Activated naive CD4-positive, alpha-beta T cell treated with anti-CD3 and anti-CD28 coated beads for 36 hours (primary cell): ENCODE measurements around the gene FAM20C. TPM values are rescaled to one million over a fixed set of nuclear protein-coding genes. Genes with fewer than 3 reads are reported as not detected.

Experiments used
- CTCF ChIA-PET: fragments of 350-600 bp; sonication (Branson Sonifier 250); formaldehyde crosslinking; loops from one replicate; lab custom pipeline; 2021; ENCODE audit warnings: antibody characterized with exemption; lab: Charles Lee
- DNase-seq: peaks from one replicate; pipeline ENCODE4 v3.0.0-alpha.2; 2020
- H3K27ac Mint-ChIP-seq: one replicate; pipeline ENCODE4 v1.8.0; 2021; ENCODE audit warnings: mild to moderate bottlenecking, mixed read lengths
- H3K27me3 Mint-ChIP-seq: one replicate; pipeline ENCODE4 v1.8.0; 2021; ENCODE audit warnings: low read depth, mixed read lengths
- H3K36me3 Mint-ChIP-seq: one replicate; pipeline ENCODE4 v1.8.0; 2021; ENCODE audit warnings: low read depth, mixed read lengths
- H3K4me1 Mint-ChIP-seq: one replicate; pipeline ENCODE4 v1.8.0; 2021; ENCODE audit warnings: low read depth, mixed read lengths
- H3K4me3 Mint-ChIP-seq: one replicate; pipeline ENCODE4 v1.8.0; 2021; ENCODE audit warnings: mild to moderate bottlenecking, moderate library complexity, mixed read lengths
- H3K9me3 Mint-ChIP-seq: one replicate; pipeline ENCODE4 v1.8.0; 2021; ENCODE audit warnings: mixed read lengths
- intact Hi-C: fragments of 100-400 bp; cut with micrococcal nuclease; formaldehyde crosslinking; loops from one replicate; pipeline ENCODE4 v1.15.1; 2023
- total RNA-seq, 2 experiments: library from RNA; stranded (reverse); gene quantifications; one replicate each; pipeline ENCODE4 v1.2.3, GENCODE V29; 2021

FAM20C gene
- total RNA-seq, 2 experiments from 2014 or later: 0.26 to 0.91 TPM

- no peak overlapping the region for H3K4me3 Mint-ChIP-seq
These were observed 21.6 kb upstream of the FAM20C start for GRCh38 chr7:170551-171363.

DNA sequence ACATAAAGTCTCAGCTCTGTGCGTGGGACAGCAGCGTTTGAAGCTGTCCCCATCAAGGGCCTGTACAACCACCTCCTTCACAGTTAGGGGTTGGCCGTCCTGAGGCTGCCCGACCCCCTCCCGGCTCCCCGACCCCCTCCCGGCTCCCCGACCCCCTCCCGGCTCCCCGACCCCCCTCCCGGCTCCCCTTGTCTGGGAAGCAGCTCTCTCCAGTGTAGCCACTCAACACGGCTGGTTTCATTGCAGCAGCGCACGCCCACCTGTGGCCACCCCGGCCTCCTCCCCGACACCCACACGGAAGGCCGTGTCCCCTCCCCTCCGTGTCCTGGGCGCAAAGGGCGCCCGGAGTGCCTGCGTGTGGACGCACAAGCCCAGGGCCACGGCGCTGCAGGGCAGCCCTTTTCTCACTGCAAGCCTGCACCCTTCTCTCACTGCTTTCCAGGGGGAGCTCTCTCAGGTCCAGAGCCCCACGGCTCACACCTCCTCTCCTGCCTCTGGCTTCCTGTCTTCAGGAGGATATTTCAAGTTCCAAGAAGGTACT is 20.9 kb upstream of the FAM20C start:
- CTCF ChIA-PET: no interaction called here
- H3K36me3 Mint-ChIP-seq: no peaks in the 10 kb centered on the region
- H3K27me3 Mint-ChIP-seq: peaks cover 12% of the 10 kb centered on the region
- DNase-seq: no peak
- H3K9me3 Mint-ChIP-seq: no peaks in the 10 kb centered on the region
- H3K27ac Mint-ChIP-seq: no peak overlapping the region
- no peak overlapping the region for H3K4me3 Mint-ChIP-seq
- H3K4me1 Mint-ChIP-seq: no peaks in the 10 kb centered on the region
- intact Hi-C loops: no loop called here

More at GRCh38 chr7:170551-171363, 21.6 kb upstream of the FAM20C start:
- intact Hi-C loops: no loop called here
- H3K4me1 Mint-ChIP-seq: no peaks in the 10 kb centered on the region
- peaks cover 12% of the 10 kb centered on the region for H3K27me3 Mint-ChIP-seq
- DNase-seq: no peak
- H3K36me3 Mint-ChIP-seq: no peaks in the 10 kb centered on the region
- H3K9me3 Mint-ChIP-seq: no peaks in the 10 kb centered on the region
- CTCF ChIA-PET: no interaction called here
- no peak overlapping the region for H3K27ac Mint-ChIP-seq

DNA sequence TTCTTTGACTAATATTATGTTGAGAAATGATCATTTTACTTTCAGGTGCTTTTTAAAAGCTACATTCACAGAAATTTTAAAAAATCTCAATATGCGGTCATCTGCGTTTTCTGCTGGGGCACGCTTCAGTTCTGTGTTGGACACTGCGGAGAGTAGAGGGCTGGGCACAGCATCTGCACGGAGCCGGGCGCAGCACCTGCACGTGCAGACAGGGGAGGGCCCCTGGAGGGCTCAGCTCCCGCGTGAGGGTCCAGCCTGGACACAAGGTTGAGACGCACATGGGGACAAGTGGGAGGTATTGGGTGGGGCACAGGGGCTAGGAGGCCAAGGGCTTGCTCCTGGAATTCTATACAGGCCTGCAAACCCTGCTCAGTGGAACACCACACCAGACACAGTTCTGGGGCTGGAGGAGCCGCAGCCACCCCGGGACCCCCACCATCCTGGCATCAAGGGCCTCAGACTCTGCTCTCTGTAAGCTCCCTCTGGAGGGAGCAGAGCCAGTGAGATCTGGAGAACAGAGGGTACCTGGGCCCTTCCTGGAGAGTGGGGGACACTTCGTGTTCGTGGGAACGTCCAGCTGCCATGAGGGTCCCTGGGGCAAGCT is 20.4 kb upstream of the FAM20C start:
- H3K4me3 Mint-ChIP-seq: no peak overlapping the region
- DNase-seq: no peak
- no peak overlapping the region for H3K27ac Mint-ChIP-seq
- CTCF ChIA-PET: no interaction called here
- no peaks in the 10 kb centered on the region for H3K36me3 Mint-ChIP-seq
- H3K4me1 Mint-ChIP-seq: no peaks in the 10 kb centered on the region
- intact Hi-C loops: no loop called here
- H3K27me3 Mint-ChIP-seq: peaks cover 12% of the 10 kb centered on the region
- H3K9me3 Mint-ChIP-seq: no peaks in the 10 kb centered on the region

GRCh38 chr7:173209-173918 is 19.0 kb upstream of the FAM20C start:
- Mint-ChIP-seq H3K4me1 (no peaks in the 10 kb centered on the region), H3K27ac (no peak overlapping the region), H3K36me3 (no peaks in the 10 kb centered on the region), H3K4me3 (no peak overlapping the region), H3K9me3 (no peaks in the 10 kb centered on the region), H3K27me3 (peaks cover 6% of the 10 kb centered on the region)
- intact Hi-C loops: no loop called here
- CTCF ChIA-PET: no interaction called here
- no peak for DNase-seq

- peaks cover 4% of the 10 kb centered on the region for H3K27me3 Mint-ChIP-seq
These were observed 17.7 kb upstream of the FAM20C start for GRCh38 chr7:174716-175115.

GRCh38 chr7:175955-176354 is 16.4 kb upstream of the FAM20C start:
- CTCF ChIA-PET: no interaction called here
- no peaks in the 10 kb centered on the region for H3K36me3 Mint-ChIP-seq

More at GRCh38 chr7:174716-175115, 17.7 kb upstream of the FAM20C start:
- H3K4me1 Mint-ChIP-seq: no peaks in the 10 kb centered on the region
- no peak overlapping the region for H3K4me3 Mint-ChIP-seq
- no peak for DNase-seq
- CTCF ChIA-PET: no interaction called here
- H3K9me3 Mint-ChIP-seq: no peaks in the 10 kb centered on the region
- no peak overlapping the region for H3K27ac Mint-ChIP-seq
- H3K36me3 Mint-ChIP-seq: no peaks in the 10 kb centered on the region
- intact Hi-C loops: no loop called here

DNA sequence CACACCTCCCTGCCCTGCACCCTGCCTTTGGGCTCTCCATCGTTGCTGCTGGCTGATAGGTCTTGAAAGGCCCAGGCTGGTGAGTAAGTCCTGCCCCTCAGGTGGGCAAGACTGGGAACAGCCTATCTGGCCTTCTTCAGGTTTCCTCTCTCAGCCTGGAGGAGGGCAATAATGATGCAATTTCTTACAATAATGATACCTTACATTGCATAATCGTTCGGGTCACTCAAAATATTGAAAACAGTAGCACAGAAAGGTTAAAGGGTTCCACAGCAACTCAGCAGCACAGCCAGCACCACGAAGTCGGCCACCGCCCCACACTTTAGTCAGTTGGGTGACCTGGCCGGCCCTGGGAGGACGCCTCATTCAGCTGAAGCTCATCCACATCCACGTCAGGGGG is 16.0 kb upstream of the FAM20C start:
- H3K27ac Mint-ChIP-seq: no peak overlapping the region

More at GRCh38 chr7:175955-176354, 16.4 kb upstream of the FAM20C start:
- no peaks in the 10 kb centered on the region for H3K4me1 Mint-ChIP-seq
- DNase-seq: no peak
- H3K4me3 Mint-ChIP-seq: no peak overlapping the region
- H3K27ac Mint-ChIP-seq: no peak overlapping the region
- H3K9me3 Mint-ChIP-seq: no peaks in the 10 kb centered on the region
- H3K27me3 Mint-ChIP-seq: no peaks in the 10 kb centered on the region
- intact Hi-C loops: no loop called here

DNA sequence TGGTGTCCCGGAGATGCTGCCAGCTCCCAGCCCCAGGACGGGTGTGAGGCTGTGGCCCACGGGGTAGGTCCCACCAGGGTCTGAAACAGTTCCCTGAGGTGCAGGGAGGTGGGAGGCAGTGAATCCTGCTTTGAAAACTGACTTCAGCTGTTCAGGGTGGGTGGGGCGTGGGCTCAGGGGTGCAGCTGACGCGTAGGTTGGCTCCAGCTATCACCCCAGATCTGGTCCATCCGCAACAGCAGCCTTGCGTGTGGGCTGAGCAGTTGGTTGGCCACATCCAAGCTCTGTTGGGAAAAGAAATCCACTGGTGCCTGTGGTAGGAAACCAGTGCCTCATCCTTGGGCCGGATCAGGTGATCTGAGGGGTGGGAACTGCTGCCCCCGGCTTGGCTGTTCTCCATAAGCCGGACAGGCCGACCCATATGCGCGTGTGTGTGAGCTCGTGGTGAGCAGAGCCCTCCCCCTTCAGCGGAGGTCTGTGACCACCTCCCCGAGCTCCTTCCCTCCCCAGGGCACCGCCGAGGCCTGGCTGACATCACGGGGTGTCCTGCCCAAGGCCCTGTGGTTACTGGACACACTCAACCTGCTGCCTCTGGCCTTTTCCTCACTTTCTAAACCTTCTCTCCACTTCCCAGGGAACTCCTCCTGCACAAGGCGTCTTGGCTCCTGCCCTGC is 15.4 kb upstream of the FAM20C start:
- no peak for DNase-seq
- Mint-ChIP-seq H3K36me3 (no peaks in the 10 kb centered on the region), H3K27me3 (no peaks in the 10 kb centered on the region), H3K9me3 (no peaks in the 10 kb centered on the region), H3K27ac (no peak overlapping the region), H3K4me3 (no peak overlapping the region), H3K4me1 (no peaks in the 10 kb centered on the region)
- CTCF ChIA-PET: no interaction called here
- intact Hi-C loops: no loop called here

More for the DNA sequence above, 16.0 kb upstream of the FAM20C start:
- CTCF ChIA-PET: no interaction called here
- Mint-ChIP-seq H3K36me3 (no peaks in the 10 kb centered on the region), H3K27me3 (no peaks in the 10 kb centered on the region), H3K9me3 (no peaks in the 10 kb centered on the region), H3K4me1 (no peaks in the 10 kb centered on the region), H3K4me3 (no peak overlapping the region)
- no peak for DNase-seq
- intact Hi-C loops: no loop called here

- H3K36me3 Mint-ChIP-seq: no peaks in the 10 kb centered on the region
- H3K27me3 Mint-ChIP-seq: no peaks in the 10 kb centered on the region
- no peaks in the 10 kb centered on the region for H3K9me3 Mint-ChIP-seq
- H3K4me1 Mint-ChIP-seq: no peaks in the 10 kb centered on the region
- H3K4me3 Mint-ChIP-seq: no peak overlapping the region
- no peak overlapping the region for H3K27ac Mint-ChIP-seq
- intact Hi-C loops: no loop called here
- CTCF ChIA-PET: no interaction called here
- no peak for DNase-seq
These were observed 13.9 kb upstream of the FAM20C start for GRCh38 chr7:178444-178843.

DNA sequence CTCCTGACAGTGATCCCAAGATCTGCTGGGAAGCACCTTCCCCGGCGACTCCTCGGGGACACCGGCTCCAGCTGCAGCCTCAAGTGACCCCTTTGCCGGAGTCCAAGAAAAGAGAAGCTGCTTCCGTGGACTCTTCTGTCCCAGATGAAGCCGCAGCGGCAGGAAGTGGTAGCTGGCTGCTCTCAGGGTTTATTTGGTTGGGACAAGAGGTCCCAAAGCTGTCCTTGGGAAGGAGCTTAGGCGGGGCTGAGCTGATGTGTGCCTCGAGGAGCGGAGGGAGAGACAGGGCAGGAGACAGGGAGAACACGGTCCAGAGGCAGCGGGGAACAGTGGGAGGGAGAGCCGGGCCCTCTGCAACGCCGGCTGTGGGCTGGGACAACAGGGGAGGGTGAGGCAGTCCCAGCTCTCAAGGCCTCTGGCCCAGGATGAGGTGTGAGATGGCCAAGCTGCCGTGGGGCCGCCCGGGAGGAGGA is 13.1 kb upstream of the FAM20C start:
- DNase-seq: no peak
- no peaks in the 10 kb centered on the region for H3K27me3 Mint-ChIP-seq
- H3K9me3 Mint-ChIP-seq: no peaks in the 10 kb centered on the region
- CTCF ChIA-PET: no interaction called here
- H3K4me3 Mint-ChIP-seq: no peak overlapping the region
- H3K4me1 Mint-ChIP-seq: no peaks in the 10 kb centered on the region
- H3K27ac Mint-ChIP-seq: no peak overlapping the region
- intact Hi-C loops: no loop called here
- no peaks in the 10 kb centered on the region for H3K36me3 Mint-ChIP-seq

DNA sequence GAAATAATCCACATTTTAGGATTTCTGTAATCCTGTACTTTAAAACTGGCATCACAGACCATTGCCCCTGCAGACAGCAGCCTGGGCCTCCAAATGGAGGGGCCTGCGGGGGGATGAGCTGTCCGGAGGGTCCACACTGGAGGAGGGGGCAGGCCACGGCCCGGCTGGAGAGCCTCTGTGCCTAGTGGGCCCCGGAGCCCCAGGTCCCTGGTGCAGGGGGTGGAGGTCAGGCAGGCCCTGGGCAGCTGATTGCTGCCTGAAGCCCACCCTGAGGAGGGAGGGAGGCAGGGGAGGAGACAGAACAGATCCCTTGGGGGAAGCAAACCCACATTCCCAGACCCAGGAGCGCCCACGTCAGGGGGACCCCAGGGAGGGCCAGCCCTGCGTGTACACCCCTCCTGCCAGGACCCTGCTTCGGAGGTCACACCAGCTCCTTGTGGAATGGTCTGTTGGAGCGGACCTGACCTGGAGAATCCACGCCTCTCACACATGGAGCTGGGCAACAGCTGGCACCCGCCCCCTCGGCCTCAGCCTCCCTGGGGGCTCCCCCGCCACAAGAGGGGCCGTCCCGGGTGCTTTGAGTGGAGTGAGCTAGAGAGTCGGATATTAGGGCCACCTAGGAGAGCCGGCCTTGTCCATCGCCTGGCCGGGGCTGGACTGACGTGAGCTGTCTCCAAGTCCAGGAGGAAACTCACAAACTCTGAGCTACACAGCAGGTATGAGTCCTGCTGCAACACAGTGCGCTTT is 12.2 kb upstream of the FAM20C start:
- Mint-ChIP-seq H3K4me3 (no peak overlapping the region), H3K4me1 (no peaks in the 10 kb centered on the region), H3K9me3 (no peaks in the 10 kb centered on the region), H3K27me3 (no peaks in the 10 kb centered on the region), H3K36me3 (no peaks in the 10 kb centered on the region), H3K27ac (no peak overlapping the region)
- no peak for DNase-seq
- intact Hi-C loops: no loop called here
- CTCF ChIA-PET: no interaction called here
